ENCODE data around the gene MIEF2.
"Not testable (repeated sequence)": the region's sequence is repeated elsewhere in the genome, so short reads cannot be mapped to it uniquely, and the experiment has no call there.

The MIEF2 gene

GRCh38 chr17:18291718-18292540, 31.5 kb downstream of the MIEF2 start:
- no peak for FAIRE-seq
- no peak for DNase-seq (ENCODE audit: low spot score)

- not testable (repeated sequence) for DNase-seq (ENCODE audit: low spot score); FAIRE-seq
These were observed 37.6 kb downstream of the MIEF2 start for GRCh38 chr17:18298061-18298460.

- no peak for FAIRE-seq
- DNase-seq (ENCODE audit: low spot score): no peak
These were observed 40.4 kb downstream of the MIEF2 start for GRCh38 chr17:18300725-18301480.

- DNase-seq (ENCODE audit: low spot score); FAIRE-seq: not testable (repeated sequence)
These were observed 42.7 kb downstream of the MIEF2 start for GRCh38 chr17:18303206-18303605.

GRCh38 chr17:18309202-18309601, 48.7 kb downstream of the MIEF2 start:
- FAIRE-seq (no peak), DNase-seq (ENCODE audit: low spot score) (no peak)

GRCh38 chr17:18314059-18314730, 53.7 kb downstream of the MIEF2 start:
- FAIRE-seq (no peak), DNase-seq (ENCODE audit: low spot score) (no peak)

GRCh38 chr17:18314731-18315561, 54.5 kb downstream of the MIEF2 start, which contains the start of the genes SMCR8 and TOP3A:
Gene SMCR8, plus strand, starts transcription at chr17:18315293. Its CDS starts 497 bp downstream, at chr17:18315790.
Gene TOP3A, minus strand, starts transcription at chr17:18314994. Its CDS starts 216 bp downstream, at chr17:18314778.
- DNase-seq (ENCODE audit: low spot score) (peak; percentile 87), FAIRE-seq (peak; percentile 81)

GRCh38 chr17:18315562-18315922, 55.1 kb downstream of the MIEF2 start:
- DNase-seq (ENCODE audit: low spot score) (no peak), FAIRE-seq (no peak)

- no peak for FAIRE-seq
- DNase-seq (ENCODE audit: low spot score): no peak
These were observed 55.5 kb downstream of the MIEF2 start for GRCh38 chr17:18315961-18316360.

Data from RCC 7860 (cell line).